GM12892 (cell line): ENCODE results near the gene SDK1.

Source experiments
- POLR2A ChIP-seq: IDR thresholded peaks from 2 replicates; pipeline ENCODE4 v1.6.1; 2011; ENCODE audit warnings: low read depth, low read length, control low read depth
- POLR2AphosphoS5 ChIP-seq: IDR thresholded peaks from 2 replicates; pipeline ENCODE4 v1.6.1; 2011; ENCODE audit warnings: low read depth, low read length, control low read depth

GRCh38 chr7:4138866-4139265, 837.8 kb downstream of the SDK1 start:
- no peak for TF ChIP-seq POLR2AphosphoS5
- no peak for TF ChIP-seq POLR2A
